GM10266 (cell line): ENCODE data around the gene CCDC171.

Experiments used
- DNase-seq: peaks from one replicate; pipeline ENCODE4 v3.0.0; 2012; ENCODE audit errors: extremely low spot score
- TF ChIP-seq, protein P1 (sequence below): IDR thresholded peaks from 2 replicates; pipeline ENCODE4 v1.5.1; 2012; ENCODE audit warnings: mild to moderate bottlenecking, low read depth; ENCODE audit not compliant: control insufficient read depth, insufficient read depth; ENCODE audit errors: missing control alignments

CCDC171 gene

DNA sequence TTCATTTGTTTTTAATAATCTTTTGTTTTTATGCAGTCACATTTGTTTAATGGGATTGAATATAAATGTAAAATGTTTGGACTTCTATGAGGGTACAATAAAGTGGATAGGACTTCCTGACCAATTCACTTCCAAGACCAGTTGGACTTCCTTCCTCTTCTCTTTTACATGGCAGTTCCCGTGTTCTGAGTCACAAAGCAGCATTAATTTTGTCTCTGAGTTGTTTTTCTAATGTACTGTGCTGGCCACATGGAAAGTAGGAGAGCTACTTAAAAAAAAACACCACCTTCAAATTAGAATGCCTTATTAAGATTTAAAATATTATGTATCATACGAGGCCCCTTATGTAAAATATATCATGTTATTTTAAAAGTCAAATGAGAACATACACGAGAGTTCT lies 87.3 kb downstream of the CCDC171 start:
- no peak for DNase-seq
- TF ChIP-seq, protein P1, sequence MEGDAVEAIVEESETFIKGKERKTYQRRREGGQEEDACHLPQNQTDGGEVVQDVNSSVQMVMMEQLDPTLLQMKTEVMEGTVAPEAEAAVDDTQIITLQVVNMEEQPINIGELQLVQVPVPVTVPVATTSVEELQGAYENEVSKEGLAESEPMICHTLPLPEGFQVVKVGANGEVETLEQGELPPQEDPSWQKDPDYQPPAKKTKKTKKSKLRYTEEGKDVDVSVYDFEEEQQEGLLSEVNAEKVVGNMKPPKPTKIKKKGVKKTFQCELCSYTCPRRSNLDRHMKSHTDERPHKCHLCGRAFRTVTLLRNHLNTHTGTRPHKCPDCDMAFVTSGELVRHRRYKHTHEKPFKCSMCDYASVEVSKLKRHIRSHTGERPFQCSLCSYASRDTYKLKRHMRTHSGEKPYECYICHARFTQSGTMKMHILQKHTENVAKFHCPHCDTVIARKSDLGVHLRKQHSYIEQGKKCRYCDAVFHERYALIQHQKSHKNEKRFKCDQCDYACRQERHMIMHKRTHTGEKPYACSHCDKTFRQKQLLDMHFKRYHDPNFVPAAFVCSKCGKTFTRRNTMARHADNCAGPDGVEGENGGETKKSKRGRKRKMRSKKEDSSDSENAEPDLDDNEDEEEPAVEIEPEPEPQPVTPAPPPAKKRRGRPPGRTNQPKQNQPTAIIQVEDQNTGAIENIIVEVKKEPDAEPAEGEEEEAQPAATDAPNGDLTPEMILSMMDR, result no peak

DNA sequence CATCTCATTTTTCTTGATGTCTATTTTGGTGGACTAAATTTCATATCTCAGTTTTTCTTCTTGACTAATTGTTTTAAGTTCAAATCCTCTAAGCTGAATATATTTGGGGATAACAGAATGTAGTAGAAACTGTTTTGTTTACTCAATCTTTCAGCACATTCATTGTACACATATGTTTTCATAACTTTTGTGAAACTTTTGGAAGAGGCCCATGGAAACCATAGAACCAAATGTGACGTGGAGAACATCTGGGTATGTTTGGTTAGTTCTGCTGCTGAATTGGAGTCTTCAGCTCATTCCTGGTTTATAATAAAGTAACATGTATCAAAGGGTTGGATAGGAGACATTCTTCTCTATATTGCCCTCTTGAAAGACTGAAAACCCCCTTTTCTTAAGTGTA lies 88.4 kb downstream of the CCDC171 start:
- no peak for DNase-seq
- TF ChIP-seq, protein P1, result no peak

DNA sequence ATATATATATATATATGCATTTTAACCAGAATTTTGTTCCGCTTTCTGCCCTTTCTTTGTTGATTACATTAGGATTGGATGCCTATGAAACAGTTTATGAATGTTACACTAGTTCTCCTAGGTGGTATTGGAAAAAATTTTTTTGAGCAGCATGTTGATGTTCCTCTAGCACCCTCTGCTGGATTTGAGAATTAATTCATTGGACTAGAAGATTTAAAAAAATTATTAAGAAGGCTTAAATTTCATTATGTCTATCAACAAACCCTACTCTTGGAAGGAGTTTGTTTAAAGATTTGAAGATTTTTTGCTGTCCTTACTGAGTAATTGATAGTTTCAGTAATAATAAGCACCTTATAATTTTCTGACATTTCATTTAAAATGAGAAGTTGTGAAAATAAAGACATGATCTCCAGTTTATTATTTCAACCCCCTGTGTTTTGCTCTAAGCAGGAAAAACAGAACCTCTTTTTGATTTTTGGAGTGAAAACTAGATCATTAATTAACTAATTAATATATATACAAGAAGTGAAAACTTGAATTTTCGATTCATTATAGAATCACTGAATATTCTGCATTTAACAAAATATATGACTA lies 89.6 kb downstream of the CCDC171 start:
- TF ChIP-seq, protein P1, result peak; percentile 48
- DNase-seq, result peak; percentile 32

DNA sequence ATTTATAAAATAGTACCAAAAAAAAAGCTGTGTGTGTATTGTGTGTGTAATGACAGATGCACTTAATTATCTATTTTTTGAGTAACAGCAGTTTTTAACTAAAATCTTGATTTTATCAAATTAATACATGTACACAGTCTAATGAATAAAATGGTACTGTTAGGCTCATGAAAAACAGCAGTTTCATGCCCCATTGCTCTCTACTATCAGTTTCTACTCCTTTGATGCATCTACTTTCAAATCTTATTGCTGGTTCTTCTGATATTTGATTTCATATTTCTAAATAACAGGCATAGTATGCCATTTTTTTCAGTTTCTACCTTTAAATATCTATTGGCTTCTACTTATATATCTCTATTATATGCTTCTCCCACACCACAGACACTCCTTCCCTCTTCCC lies 117.4 kb downstream of the CCDC171 start:
- TF ChIP-seq, protein P1, result no peak
- DNase-seq, result peak; percentile 7

DNA sequence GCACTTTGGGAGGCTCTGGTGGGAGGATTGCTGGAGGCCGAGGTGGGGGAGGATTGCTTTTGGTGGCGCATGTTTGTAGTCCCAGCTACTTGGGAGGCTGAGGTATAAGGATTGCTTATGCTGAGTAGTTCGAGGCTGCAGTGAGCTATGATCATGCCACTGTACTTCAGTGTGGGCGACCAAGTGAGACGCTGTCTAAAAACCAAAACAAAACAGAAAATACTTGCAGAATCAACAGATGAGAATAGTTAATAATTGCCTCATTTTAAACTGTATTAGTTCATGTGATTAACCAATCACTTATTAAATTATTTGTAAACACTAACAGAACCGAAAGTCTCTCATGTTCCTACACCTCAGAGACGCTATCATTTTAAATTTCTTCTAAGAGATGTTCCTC lies 118.1 kb downstream of the CCDC171 start:
- DNase-seq, result no peak
- TF ChIP-seq, protein P1, result no peak

DNA sequence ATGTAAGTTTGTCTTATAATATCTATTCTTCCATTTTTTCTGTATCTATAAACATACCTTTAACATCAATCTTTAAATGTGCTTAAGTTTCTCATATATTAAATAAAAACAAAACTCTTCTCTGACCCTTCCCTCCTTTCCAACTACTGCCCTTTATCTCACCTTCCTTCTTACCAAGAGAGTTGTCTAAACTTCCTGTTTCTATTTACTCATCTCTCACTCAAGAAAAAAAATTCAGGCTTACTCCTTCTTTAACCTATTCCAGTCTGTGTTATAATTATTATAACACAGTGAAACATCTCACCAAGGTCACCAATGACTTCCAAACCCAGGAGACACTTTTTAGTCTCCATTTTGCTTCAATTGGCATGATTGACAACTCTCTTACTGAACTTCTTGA lies 140.9 kb downstream of the CCDC171 start:
- no peak for DNase-seq
- TF ChIP-seq, protein P1, result no peak

DNA sequence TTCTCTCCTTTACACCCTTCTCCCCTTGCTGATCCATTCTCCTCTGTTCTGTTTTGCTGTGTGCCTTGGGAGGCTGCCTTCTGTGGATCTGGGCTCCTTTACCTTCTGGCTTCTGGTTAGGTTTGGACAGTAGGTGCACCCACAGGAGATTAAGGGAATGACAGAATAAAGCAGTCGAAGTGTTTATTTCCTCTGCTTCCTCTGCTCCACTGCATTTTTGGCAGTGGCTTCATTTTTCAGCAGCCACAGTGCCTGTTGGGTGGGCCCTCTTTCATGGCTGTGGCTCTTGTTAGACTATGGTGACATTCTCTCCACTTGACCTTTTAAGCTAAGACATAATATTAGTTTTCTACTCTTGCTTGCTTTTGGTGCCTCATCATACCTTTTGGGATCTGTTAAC lies 144.1 kb downstream of the CCDC171 start:
- no peak for DNase-seq
- TF ChIP-seq, protein P1, result no peak
